IMR-90 (cell line): ENCODE results near the gene ELL2. TPM values are rescaled to one million over a fixed set of nuclear protein-coding genes. Genes with fewer than 3 reads are reported as not detected.

Experiments used
- ATAC-seq: fragments of 200-7000 bp; cut with Tn5 transposase; 2 replicates; pipeline ENCODE4 v1.9.1; 2020; ENCODE audit warnings: low read depth, mild to moderate bottlenecking, moderate library complexity
- BruUV-seq: library from RNA; stranded (reverse); fragments of 400-500 nt; replicated peaks from 2 replicates; lab custom pipeline; 2021; lab: Mats Ljungman, UMichigan
- CTCF ChIA-PET: fragments of 300-600 bp; formaldehyde crosslinking; extraction: SDS; loops from one replicate; lab custom pipeline; 2021; ENCODE audit warnings: antibody characterized with exemption; lab: Yijun Ruan, JAX
- POLR2A ChIA-PET: fragments of 300-600 bp; sonication (Branson Sonifier 250); formaldehyde crosslinking; loops from one replicate; lab custom pipeline; 2022; ENCODE audit warnings: antibody characterized with exemption; ENCODE audit not compliant: unreplicated experiment; lab: Charles Lee
- DNase-seq: peaks from one replicate; pipeline ENCODE4 v3.0.0; 2013
- H2AFZ ChIP-seq: replicated peaks from 2 replicates; pipeline ENCODE3; 2013; ENCODE audit warnings: low read length, mild to moderate bottlenecking; ENCODE audit not compliant: poor library complexity
- H2AK5ac ChIP-seq: 2 replicates; pipeline ENCODE4 v1.6.1; 2013; ENCODE audit warnings: low read depth, low read length, inconsistent platforms
- H2AK9ac ChIP-seq: replicated peaks from 2 replicates; pipeline ENCODE3; 2013; ENCODE audit warnings: mild to moderate bottlenecking, low read depth, low read length, moderate library complexity; ENCODE audit not compliant: poor library complexity
- H2BK120ac ChIP-seq: 2 replicates; pipeline ENCODE4 v1.6.1; 2013; ENCODE audit warnings: low read depth, low read length, inconsistent platforms
- H2BK15ac ChIP-seq: 3 replicates; pipeline ENCODE4 v1.6.1; 2013; ENCODE audit warnings: low read depth, low read length, inconsistent platforms
- H2BK20ac ChIP-seq: 2 replicates; pipeline ENCODE4 v1.6.1; 2013; ENCODE audit warnings: low read depth, mild to moderate bottlenecking, inconsistent platforms, low read length, moderate library complexity
- H2BK5ac ChIP-seq: 2 replicates; pipeline ENCODE4 v1.6.1; 2013; ENCODE audit warnings: mild to moderate bottlenecking, low read depth, low read length, inconsistent platforms; ENCODE audit not compliant: poor library complexity, severe bottlenecking
- H3K14ac ChIP-seq: replicated peaks from 2 replicates; pipeline ENCODE4 v1.6.1; 2013; ENCODE audit warnings: low read depth, low read length, inconsistent platforms
- H3K18ac ChIP-seq: 2 replicates; pipeline ENCODE4 v1.6.1; 2013; ENCODE audit warnings: low read depth, low read length, control low read depth
- H3K23ac ChIP-seq: 2 replicates; pipeline ENCODE4 v1.6.1; 2013; ENCODE audit warnings: low read depth, low read length, inconsistent platforms
- H3K27ac ChIP-seq: 2 replicates; pipeline ENCODE4 v1.5.1; 2013; ENCODE audit warnings: mild to moderate bottlenecking, control low read depth, low read length; ENCODE audit not compliant: insufficient read depth
- H3K27me3 ChIP-seq: 2 replicates; pipeline ENCODE4 v1.6.1; 2013; ENCODE audit warnings: low read length; ENCODE audit not compliant: control insufficient read depth, insufficient read depth
- H3K36me3 ChIP-seq: 2 replicates; pipeline ENCODE4 v1.6.1; 2013; ENCODE audit warnings: low read length, mixed read lengths; ENCODE audit not compliant: control insufficient read depth, insufficient read depth
- H3K4ac ChIP-seq: 2 replicates; pipeline ENCODE4 v1.6.1; 2013; ENCODE audit warnings: low read depth, low read length, inconsistent platforms
- H3K4me1 ChIP-seq: 2 replicates; pipeline ENCODE4 v1.6.1; 2013; ENCODE audit warnings: low read length, mixed read lengths; ENCODE audit not compliant: control insufficient read depth, insufficient read depth
- H3K4me2 ChIP-seq: 2 replicates; pipeline ENCODE4 v1.6.1; 2013; ENCODE audit warnings: low read depth, mild to moderate bottlenecking, control low read depth, low read length, moderate library complexity
- H3K4me3 ChIP-seq: 2 replicates; pipeline ENCODE4 v1.5.1; 2013; ENCODE audit warnings: low read depth, mild to moderate bottlenecking, control low read depth, low read length, moderate library complexity; ENCODE audit not compliant: insufficient read depth
- H3K56ac ChIP-seq: 2 replicates; pipeline ENCODE4 v1.6.1; 2013; ENCODE audit warnings: low read length, inconsistent platforms; ENCODE audit not compliant: insufficient read depth; ENCODE audit errors: extremely low read depth
- H3K79me1 ChIP-seq, 2 experiments: 2 replicates each; pipeline ENCODE4 v1.6.1; 2013; ENCODE audit warnings: low read length in 2 of 2, inconsistent platforms in 1 of 2, low read depth in 1 of 2
- H3K9ac ChIP-seq: 2 replicates; pipeline ENCODE4 v1.6.1; 2013; ENCODE audit warnings: low read depth, low read length, control low read depth
- H3K9me1 ChIP-seq: 2 replicates; pipeline ENCODE4 v1.6.1; 2013; ENCODE audit warnings: low read length, inconsistent platforms; ENCODE audit not compliant: insufficient read depth
- H3K9me3 ChIP-seq: 2 replicates; pipeline ENCODE4 v1.6.1; 2013; ENCODE audit warnings: low read length; ENCODE audit not compliant: control insufficient read depth, insufficient read depth
- H4K20me1 ChIP-seq: 2 replicates; pipeline ENCODE4 v1.6.1; 2013; ENCODE audit warnings: low read length, inconsistent platforms; ENCODE audit not compliant: insufficient read depth
- H4K5ac ChIP-seq: 2 replicates; pipeline ENCODE4 v1.6.1; 2013; ENCODE audit warnings: mild to moderate bottlenecking, low read depth, low read length, control low read depth
- H4K8ac ChIP-seq, 2 experiments: 2 replicates each; pipeline ENCODE4 v1.6.1; 2013; ENCODE audit warnings: low read depth in 2 of 2, low read length in 2 of 2, control low read depth in 1 of 2, inconsistent platforms in 1 of 2
- H4K91ac ChIP-seq: 2 replicates; pipeline ENCODE4 v1.6.1; 2013; ENCODE audit warnings: low read depth, low read length, inconsistent platforms; ENCODE audit not compliant: insufficient read depth
- BHLHE40 ChIP-seq: fragments of 150-350 bp; IDR thresholded peaks from 2 replicates; pipeline ENCODE4 v1.6.1; 2016; ENCODE audit warnings: mild to moderate bottlenecking, low read depth, low read length
- CEBPB ChIP-seq: IDR thresholded peaks from 2 replicates; pipeline ENCODE4 v1.6.1; 2012; ENCODE audit warnings: low read depth, low read length, improper control_type of control experiment
- CHD1 ChIP-seq: IDR thresholded peaks from 2 replicates; pipeline ENCODE4 v1.6.1; 2012; ENCODE audit warnings: low read depth, low read length, improper control_type of control experiment
- FOS ChIP-seq: fragments of 150-350 bp; IDR thresholded peaks from 2 replicates; pipeline ENCODE4 v1.6.1; 2016; ENCODE audit warnings: low read depth, low read length
- MAFK ChIP-seq: IDR thresholded peaks from 2 replicates; pipeline ENCODE4 v1.6.1; 2012; ENCODE audit warnings: low read depth, low read length, improper control_type of control experiment
- MAZ ChIP-seq: IDR thresholded peaks from 2 replicates; pipeline ENCODE4 v1.6.1; 2012; ENCODE audit warnings: low read depth, mild to moderate bottlenecking, low read length, improper control_type of control experiment, moderate library complexity, borderline replicate concordance
- MXI1 ChIP-seq: IDR thresholded peaks from 2 replicates; pipeline ENCODE4 v1.6.1; 2012; ENCODE audit warnings: low read depth, mild to moderate bottlenecking, low read length, moderate library complexity, borderline replicate concordance
- NFE2L2 ChIP-seq: fragments of 150-350 bp; IDR thresholded peaks from 2 replicates; pipeline ENCODE4 v1.6.1; 2016; ENCODE audit warnings: low read depth, mild to moderate bottlenecking, low read length
- POLR2A ChIP-seq: IDR thresholded peaks from 2 replicates; pipeline ENCODE4 v1.6.1; 2012; ENCODE audit warnings: mild to moderate bottlenecking, low read depth, low read length
- RAD21 ChIP-seq: IDR thresholded peaks from 2 replicates; pipeline ENCODE4 v1.6.1; 2012; ENCODE audit warnings: low read length, improper control_type of control experiment
- RCOR1 ChIP-seq: IDR thresholded peaks from 2 replicates; pipeline ENCODE4 v1.6.1; 2012; ENCODE audit warnings: mild to moderate bottlenecking, low read length, improper control_type of control experiment; ENCODE audit not compliant: insufficient replicate concordance
- RFX5 ChIP-seq: IDR thresholded peaks from 2 replicates; pipeline ENCODE4 v1.8.0; 2012; ENCODE audit warnings: low read depth, mild to moderate bottlenecking, low read length, moderate library complexity
- SMC3 ChIP-seq: fragments of 150-350 bp; IDR thresholded peaks from 2 replicates; pipeline ENCODE4 v1.6.1; 2016; ENCODE audit warnings: low read depth, mild to moderate bottlenecking, antibody characterized with exemption, low read length, moderate library complexity
- USF2 ChIP-seq: fragments of 150-350 bp; IDR thresholded peaks from 2 replicates; pipeline ENCODE4 v1.6.1; 2017; ENCODE audit warnings: mild to moderate bottlenecking, antibody characterized with exemption, low read length, low read depth
- WGBS, 2 experiments: methylation state at CpG; one replicate each; pipeline versions ENCODE4 v1.1.5 to v1.1.7; 2013; ENCODE audit warnings: missing lambda C conversion rate in 2 of 2; ENCODE audit not compliant: insufficient read length in 1 of 2; ENCODE audit errors: extremely low coverage in 2 of 2; 5-methylcytosine and 5-hydroxymethylcytosine counted together
- dilution Hi-C: fragments of 300-500 bp; cut with HindIII; formaldehyde crosslinking; loops from one replicate; pipeline ENCODE4 v1.14.3; 2018; ENCODE audit warnings: low sequenced_read_pairs; ENCODE audit not compliant: unreplicated experiment
- in situ Hi-C: fragments of 300-500 bp; cut with MboI; formaldehyde crosslinking; loops from 3 replicates; pipeline ENCODE4 v1.14.3; 2019; ENCODE audit warnings: low sequenced_read_pairs, inconsistent platforms, mixed read lengths
- intact Hi-C: fragments of 100-400 bp; cut with micrococcal nuclease; formaldehyde crosslinking; loops from 2 replicates; pipeline ENCODE4 v1.10.0; 2022
- polyA plus RNA-seq, 3 experiments: library from polyadenylated mRNA; depleted of rRNA; stranded (reverse); fragments of >200 nt; gene quantifications; 2 replicates each; pipeline ENCODE4 v1.2.3, GENCODE V29; 2012; ENCODE audit warnings: low replicate concordance in 1 of 3
- total RNA-seq: library from RNA; depleted of rRNA; stranded (reverse); fragments of >200 nt; gene quantifications from 2 replicates; pipeline ENCODE4 v1.2.3, GENCODE V29; 2012
- TF ChIP-seq, protein P1 (sequence below): conservative IDR thresholded peaks from 2 replicates; pipeline ENCODE4 v1.5.1; 2012; ENCODE audit warnings: mild to moderate bottlenecking, low read depth, low read length, improper control_type of control experiment
- TF ChIP-seq, protein P2 (sequence below): fragments of 150-350 bp; IDR thresholded peaks from 2 replicates; pipeline ENCODE4 v1.6.1; 2016; ENCODE audit warnings: low read depth, mild to moderate bottlenecking, low read length, moderate library complexity, borderline replicate concordance

The ELL2 gene
- total and polyA plus RNA-seq, 2 of the 4 experiments (the other 2 are of a cell fraction), result 61.4 to 92.5 TPM

GRCh38 chr5:95837492-95837891 lies 124.2 kb downstream of the ELL2 start:
- Histone ChIP-seq H2BK20ac (no peak overlapping the region), H2BK5ac (no peak overlapping the region), H3K14ac (no peak overlapping the region), H2AFZ (no peak overlapping the region), H2BK120ac (no peak overlapping the region), H4K5ac (no peak overlapping the region), H3K23ac (no peak overlapping the region), H3K56ac (no peak overlapping the region), H3K79me1 (no peaks in the 10 kb centered on the region), H3K4me3 (no peak overlapping the region), H3K9me3 (no peaks in the 10 kb centered on the region), H3K9me1 (peaks cover 3% of the 10 kb centered on the region; the same call in 1 of the 2 replicates), H2AK9ac (no peak overlapping the region), H3K27ac (no peak overlapping the region), H3K27me3 (no peaks in the 10 kb centered on the region), H3K18ac (no peak overlapping the region), H4K91ac (no peak overlapping the region), H3K36me3 (no peaks in the 10 kb centered on the region), H4K20me1 (no peaks in the 10 kb centered on the region), H2BK15ac (no peak overlapping the region), H3K4me2 (no peak overlapping the region), H3K4me1 (peaks cover 10% of the 10 kb centered on the region), H3K9ac (no peak overlapping the region), H2AK5ac (no peak overlapping the region), H3K4ac (no peak overlapping the region), H4K8ac (no peak overlapping the region)
- dilution Hi-C loops, result no loop called here
- no CpG with 5 or more reads among the region's 5 CpGs for WGBS, 2 experiments
- intact Hi-C loops, result no loop called here
- no peak for ATAC-seq
- BruUV-seq, result no TSS peak
- TF ChIP-seq MAZ (no peak), SMC3 (no peak), POLR2A (no peak), CHD1 (no peak), MXI1 (no peak), CEBPB (no peak), RFX5 (no peak), NFE2L2 (no peak), USF2 (no peak), BHLHE40 (no peak), MAFK (no peak), FOS (no peak), RAD21 (no peak), RCOR1 (no peak)
- TF ChIP-seq, protein P1, sequence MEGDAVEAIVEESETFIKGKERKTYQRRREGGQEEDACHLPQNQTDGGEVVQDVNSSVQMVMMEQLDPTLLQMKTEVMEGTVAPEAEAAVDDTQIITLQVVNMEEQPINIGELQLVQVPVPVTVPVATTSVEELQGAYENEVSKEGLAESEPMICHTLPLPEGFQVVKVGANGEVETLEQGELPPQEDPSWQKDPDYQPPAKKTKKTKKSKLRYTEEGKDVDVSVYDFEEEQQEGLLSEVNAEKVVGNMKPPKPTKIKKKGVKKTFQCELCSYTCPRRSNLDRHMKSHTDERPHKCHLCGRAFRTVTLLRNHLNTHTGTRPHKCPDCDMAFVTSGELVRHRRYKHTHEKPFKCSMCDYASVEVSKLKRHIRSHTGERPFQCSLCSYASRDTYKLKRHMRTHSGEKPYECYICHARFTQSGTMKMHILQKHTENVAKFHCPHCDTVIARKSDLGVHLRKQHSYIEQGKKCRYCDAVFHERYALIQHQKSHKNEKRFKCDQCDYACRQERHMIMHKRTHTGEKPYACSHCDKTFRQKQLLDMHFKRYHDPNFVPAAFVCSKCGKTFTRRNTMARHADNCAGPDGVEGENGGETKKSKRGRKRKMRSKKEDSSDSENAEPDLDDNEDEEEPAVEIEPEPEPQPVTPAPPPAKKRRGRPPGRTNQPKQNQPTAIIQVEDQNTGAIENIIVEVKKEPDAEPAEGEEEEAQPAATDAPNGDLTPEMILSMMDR, result no peak
- TF ChIP-seq, protein P2, sequence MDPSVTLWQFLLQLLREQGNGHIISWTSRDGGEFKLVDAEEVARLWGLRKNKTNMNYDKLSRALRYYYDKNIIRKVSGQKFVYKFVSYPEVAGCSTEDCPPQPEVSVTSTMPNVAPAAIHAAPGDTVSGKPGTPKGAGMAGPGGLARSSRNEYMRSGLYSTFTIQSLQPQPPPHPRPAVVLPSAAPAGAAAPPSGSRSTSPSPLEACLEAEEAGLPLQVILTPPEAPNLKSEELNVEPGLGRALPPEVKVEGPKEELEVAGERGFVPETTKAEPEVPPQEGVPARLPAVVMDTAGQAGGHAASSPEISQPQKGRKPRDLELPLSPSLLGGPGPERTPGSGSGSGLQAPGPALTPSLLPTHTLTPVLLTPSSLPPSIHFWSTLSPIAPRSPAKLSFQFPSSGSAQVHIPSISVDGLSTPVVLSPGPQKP, result no peak
- CTCF ChIA-PET, result interaction anchor here (1.5 kb wide), 1 partner anchor 9 kb away, joined by 3 read pairs; no protein-coding TSS in a partner anchor
- in situ Hi-C loops, result no loop called here
- DNase-seq, result no peak
- POLR2A ChIA-PET, result no interaction called here
